Measurements from ENCODE around the gene OR2F1.

OR2F1 gene

GRCh38 chr7:143954135-143954534, 509 bp upstream of the OR2F1 start:
- no peak for DNase-seq (ENCODE audit: low read depth in 2 of 2)

DNA sequence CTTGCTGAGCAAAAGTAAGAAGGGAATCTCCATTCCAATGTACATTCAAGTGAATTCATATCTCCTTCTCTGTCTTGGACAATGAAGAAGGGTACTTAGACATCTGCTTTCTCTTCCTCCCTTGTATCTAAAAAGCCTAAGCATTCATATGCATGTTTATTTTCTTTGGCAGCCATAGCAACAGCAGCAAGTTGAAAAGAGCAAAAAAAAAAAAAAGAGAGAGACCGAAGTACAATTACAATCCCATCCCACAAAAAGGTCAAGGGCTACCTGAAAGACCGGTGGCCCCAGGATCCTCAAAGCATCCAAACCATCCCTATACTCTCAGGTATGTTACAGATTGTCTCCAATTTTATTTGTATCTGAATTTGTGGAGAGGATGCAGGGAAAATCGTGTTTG, 4.1 kb downstream of the OR2F1 start:
- DNase-seq (ENCODE audit: low read depth in 2 of 2) = no peak

- no peak for DNase-seq (ENCODE audit: low read depth in 2 of 2)
These were observed 6.4 kb downstream of the OR2F1 start for GRCh38 chr7:143960813-143961610.

DNA sequence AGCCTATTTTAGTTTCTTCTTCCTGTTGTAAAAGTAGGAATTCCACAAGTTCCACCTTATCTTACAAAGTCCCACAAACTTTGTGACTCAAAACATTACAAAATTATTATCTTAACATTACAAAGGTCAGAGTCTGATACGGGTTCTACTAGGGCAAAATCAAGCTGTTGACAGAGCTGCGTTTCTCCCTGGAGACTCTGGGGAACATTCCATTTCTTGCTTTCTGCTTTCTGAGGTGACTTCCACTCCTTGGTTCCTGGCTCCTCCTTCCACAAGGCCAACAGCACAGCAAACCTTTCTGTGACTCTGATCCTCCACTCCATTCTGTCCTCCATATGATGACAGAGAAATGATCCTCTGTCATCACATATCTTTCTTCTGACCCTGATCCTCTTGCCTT, 10.6 kb downstream of the OR2F1 start:
- DNase-seq (ENCODE audit: low read depth in 2 of 2) = no peak

GRCh38 chr7:143967398-143967797, 12.8 kb downstream of the OR2F1 start:
- no peak for DNase-seq (ENCODE audit: low read depth in 2 of 2)

DNA sequence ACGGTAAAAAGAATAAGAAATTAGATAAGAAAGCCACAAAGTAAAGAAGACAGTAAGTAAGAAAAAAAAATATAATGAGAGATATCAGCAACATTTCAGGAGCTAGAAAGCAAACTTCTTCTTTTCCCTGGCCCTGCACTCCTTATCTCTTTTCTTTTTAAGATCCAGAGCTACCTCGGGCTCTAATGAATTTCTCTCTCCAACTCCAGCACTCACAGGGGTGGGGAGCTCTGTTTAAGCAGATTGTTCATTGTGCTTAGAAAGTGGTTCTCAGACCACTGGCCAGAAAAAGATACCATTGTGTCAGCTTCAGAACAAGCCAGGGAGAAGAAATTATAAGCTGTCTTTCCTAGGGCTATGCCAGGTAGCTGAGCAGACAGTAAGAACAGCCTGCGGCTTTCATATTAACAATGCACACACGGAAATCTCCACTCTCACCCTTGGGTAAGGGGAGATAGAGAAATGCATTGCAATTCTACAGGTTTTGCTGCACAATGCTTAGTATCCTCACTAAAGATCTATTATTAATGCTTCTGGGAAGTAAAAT, 19.3 kb downstream of the OR2F1 start:
- DNase-seq (ENCODE audit: low read depth in 2 of 2) = no peak

- DNase-seq (ENCODE audit: low read depth in 2 of 2) = no peak
These were observed 19.8 kb downstream of the OR2F1 start for GRCh38 chr7:143974459-143974858.

DNA sequence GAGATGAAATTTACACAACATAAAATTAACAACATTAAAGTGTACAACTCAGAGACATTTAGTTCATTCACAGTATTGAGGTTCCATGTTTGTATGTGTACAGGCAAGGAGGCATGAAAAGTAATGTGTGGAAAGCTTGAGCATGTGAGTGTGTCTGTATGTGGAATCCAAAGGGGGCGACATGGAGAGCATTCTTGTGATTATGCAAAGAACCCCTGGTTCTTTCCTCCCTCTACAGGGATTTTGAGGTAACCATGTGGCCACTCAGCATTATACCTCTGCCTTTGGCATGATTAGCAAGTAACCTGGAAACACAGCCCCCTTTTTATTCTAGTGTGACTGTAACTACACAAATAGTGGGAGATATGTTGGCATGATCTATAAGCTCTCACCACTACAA, 21.0 kb downstream of the OR2F1 start:
- no peak for DNase-seq (ENCODE audit: low read depth in 2 of 2)

GRCh38 chr7:143978585-143978984, 23.9 kb downstream of the OR2F1 start:
- DNase-seq (ENCODE audit: low read depth in 2 of 2) = no peak

DNA sequence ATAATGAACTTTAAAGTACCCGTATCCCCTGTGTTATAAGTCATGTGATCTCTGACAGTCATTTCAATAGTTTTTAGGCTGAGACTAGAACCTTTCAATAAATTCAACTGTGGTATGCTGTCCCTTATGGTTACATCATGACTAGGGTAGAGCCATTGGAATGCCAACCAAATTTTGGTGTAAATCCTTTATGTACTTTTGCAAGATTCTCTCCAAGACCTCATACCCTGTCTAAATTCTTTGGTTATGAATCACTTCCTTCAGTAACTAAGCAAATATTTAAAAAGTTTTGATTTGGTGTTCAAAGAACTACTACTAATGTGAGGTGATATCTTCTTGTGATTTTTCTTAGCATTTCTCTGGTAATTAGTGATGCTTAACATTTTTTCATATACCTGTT, 24.7 kb downstream of the OR2F1 start:
- peak; percentile 5 to 11 for DNase-seq (ENCODE audit: low read depth in 2 of 2)

DNA sequence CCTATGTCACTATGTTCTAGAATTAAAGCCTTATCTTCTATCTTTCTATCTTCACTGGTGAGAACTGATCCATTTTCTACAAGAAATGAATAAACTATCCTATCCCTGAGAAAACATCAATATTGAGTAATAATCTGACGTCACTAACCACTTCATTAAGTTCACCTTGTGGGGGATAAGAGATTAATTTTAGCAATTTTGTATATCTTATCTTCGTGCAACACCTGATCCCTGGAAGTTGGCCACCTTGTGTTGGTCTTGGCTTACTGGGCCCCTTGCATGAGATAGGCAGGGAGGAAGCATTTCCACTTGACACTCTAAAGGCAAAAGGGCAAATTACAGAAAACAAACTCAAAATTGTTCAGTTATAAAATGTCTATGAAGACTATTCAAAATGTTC, 25.4 kb downstream of the OR2F1 start:
- no peak for DNase-seq (ENCODE audit: low read depth in 2 of 2)

DNA sequence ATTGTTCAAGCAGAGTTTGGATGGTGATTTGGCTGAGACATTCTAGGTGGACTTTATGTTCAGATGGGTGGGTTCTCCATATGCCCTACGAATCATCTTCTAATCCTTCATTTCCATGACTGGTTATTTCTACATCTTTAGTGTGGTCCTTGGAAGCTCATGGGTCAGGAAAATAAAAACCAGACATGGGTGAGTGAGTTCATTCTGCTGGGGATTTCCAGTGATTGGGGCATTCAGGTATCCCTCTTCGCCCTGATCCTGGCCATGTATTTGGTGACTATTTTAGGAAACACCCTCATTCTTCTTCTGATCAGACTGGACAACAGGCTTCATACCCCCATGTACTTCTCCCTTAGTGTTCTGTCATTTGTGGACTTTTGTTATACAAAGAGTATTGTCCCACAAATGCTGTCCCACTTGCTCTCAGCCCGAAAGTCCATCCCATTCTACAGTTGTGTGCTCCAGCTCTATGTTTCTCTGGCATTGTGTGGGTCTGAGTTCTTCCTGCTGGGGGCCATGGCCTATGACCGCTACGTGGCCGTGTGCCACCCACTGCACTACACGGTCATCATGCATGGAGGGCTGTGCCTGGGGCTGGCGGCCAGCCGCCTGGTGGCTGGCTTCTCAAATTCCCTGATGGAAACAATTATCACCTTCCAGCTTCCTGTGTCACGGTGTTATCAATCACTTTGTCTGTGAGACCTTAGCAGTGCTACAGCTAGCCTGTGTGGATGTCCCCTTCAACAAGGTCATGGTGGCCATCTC, 26.3 kb downstream of the OR2F1 start:
- no peak for DNase-seq (ENCODE audit: low read depth in 2 of 2)

GRCh38 chr7:143983960-143984359, 29.3 kb downstream of the OR2F1 start:
- DNase-seq (ENCODE audit: low read depth in 2 of 2) = no peak

- DNase-seq (ENCODE audit: low read depth in 2 of 2) = no peak
These were observed 32.9 kb downstream of the OR2F1 start for GRCh38 chr7:143987513-143987912.

- no peak for DNase-seq (ENCODE audit: low read depth in 2 of 2)
These were observed 34.5 kb downstream of the OR2F1 start for GRCh38 chr7:143988976-143989745.

DNA sequence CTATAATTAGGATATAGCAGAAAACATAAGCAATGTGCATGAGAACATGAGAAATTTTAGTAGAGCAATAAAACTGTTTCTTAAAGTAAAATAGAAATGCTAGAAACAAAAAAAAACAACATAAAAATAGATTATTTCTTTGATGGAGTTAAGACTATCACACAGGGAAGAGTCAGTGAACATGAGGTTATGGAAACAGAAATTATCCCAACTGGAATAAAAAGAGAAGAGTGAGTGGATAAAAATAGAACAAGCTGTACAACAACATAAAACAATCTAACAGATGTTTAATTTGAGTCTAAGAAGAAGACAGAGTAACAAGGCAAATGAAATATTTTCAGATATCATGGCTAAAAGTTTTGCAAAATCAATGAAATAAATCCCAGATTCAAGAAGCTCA, 38.0 kb downstream of the OR2F1 start:
- no peak for DNase-seq (ENCODE audit: low read depth in 2 of 2)

DNA sequence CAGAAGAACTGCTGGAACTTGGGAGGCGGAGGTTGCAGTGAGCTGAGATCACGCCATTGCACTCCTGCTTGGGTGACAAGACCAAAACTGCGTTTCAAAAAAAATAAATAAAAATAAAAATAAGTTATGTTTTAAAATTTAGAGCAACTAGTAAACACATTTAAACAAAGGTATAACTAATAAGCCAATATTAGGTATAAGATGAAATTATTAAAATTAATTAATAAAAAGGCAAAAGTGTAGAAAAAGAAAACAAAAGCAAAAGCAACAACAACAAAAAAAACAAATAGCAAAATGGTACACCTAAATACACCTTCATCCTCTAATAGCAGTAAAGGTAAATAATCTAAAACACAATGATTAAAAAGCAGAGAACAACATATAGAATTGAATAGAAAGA, 39.3 kb downstream of the OR2F1 start:
- DNase-seq (ENCODE audit: low read depth in 2 of 2) = no peak

DNA sequence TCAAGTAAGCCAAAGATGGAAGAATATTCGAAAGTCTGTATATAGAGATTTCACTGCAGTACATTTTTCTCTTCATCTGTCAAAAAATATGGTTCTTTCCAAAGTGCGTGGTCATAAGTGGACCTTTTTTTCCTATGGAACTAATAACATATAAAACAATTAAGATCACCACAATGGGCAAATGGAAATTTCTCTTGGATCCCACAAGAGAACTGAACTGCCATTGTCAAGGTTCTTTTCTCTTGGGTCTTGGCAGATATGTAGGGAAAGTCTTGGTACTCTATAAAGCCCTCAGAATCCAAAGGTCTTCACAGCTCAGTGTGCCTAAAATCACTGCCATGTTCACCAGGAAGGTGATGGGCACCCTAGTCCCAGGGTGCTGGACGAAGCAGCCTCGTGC, 45.4 kb downstream of the OR2F1 start, which contains the start of gene OR6B1:
TSS of gene OR6B1 (plus strand) at position 301 of the 400 bp plus-strand sequence. CDS start 3,677 bp downstream, outside the sequence.
- DNase-seq (ENCODE audit: low read depth in 2 of 2) = no peak

- DNase-seq (ENCODE audit: low read depth in 2 of 2) = no peak
These were observed 46.9 kb downstream of the OR2F1 start for GRCh38 chr7:144001543-144001942.

DNA sequence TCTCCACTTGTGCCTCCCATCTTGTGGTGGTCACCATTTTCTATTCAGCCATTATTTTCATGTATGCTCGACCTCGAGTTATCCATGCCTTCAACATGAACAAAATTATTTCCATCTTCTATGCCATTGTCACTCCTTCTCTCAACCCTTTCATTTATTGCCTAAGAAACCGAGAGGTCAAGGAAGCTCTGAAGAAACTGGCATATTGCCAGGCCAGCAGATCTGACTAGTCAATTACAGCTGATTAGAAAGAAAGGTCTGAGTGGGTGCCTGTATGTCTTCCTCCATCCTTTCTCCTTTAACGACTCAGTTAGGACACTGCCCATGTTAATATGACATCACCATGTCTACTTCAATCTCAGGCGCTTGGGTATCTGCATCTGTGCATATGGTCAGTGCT, 50.1 kb downstream of the OR2F1 start:
- DNase-seq (ENCODE audit: low read depth in 2 of 2) = no peak

GRCh38 chr7:144006029-144006691, 51.5 kb downstream of the OR2F1 start:
- no peak for DNase-seq (ENCODE audit: low read depth in 2 of 2)

DNA sequence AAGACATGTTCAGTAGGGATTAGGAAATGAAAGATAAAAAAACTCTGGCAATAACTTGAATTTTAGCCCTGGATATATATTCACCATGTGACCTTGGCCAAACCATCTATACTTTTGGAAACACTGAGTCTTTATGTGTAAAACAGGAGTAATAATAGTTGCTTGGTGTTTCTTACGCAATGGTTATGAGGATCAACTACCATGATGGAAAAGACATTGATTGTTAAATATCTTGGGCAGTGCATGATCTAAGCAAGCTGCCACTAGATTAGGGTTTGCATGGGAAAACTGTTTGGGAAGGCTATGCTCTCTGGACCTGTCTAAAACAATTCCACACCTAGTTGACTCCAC, 52.0 kb downstream of the OR2F1 start:
- DNase-seq (ENCODE audit: low read depth in 2 of 2) = no peak

Measured in fibroblast of skin of left quadriceps (primary cell).